NCI-H524 treated with DMSO at 0.1 percent for 48 hours (cell line): ENCODE measurements around the gene AGBL4.

ENCODE experiments used
- DNase-seq: peaks from one replicate; lab custom pipeline; 2025; lab: John Stamatoyannopoulos, UW

The AGBL4 gene

DNA sequence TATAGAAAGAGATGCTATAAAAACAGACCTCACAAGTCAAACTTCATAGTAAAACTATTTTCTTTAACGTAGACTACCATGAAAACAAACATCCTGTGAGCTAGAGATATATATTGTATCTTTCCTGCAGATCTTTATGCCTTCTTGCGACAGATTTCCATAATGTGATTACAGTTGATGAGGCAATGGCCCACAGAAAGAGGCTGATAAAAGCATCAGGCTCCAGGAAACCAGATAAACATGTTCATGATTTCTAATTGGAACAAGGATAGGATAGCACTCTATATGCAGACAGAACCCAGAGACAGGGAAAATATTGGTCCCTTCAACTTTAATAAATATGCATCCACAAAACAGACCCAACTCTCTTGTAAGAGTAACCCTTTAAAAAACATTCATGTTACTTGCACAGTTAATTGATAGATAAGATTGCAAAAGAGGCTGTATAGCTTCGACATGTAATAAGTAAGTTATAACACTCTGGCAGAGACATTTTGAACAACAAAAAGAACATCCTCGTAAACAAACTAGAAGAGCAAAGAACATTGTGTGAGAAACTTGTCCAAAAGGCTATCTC, 329.4 kb downstream of the AGBL4 start:
- DNase-seq: no peak

DNA sequence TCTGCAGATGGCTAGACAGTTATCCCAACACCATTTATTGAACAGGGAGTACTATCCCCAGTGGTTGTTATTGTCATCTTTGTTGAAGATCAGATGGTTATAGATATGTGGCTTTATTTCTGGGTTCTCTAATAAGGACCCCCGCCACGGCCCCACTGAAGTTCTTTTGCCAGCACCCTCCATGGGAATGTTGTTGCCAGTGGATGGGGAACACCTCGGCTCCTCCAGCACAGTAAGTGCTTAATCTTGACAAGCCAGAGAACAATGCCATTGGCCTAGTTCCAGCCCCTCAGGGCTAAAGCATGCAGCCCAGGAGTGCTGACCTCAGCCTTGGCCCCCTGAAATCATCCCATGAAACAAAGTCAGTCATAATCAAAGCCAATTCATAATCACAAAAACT, 337.6 kb downstream of the AGBL4 start:
- no peak for DNase-seq

DNA sequence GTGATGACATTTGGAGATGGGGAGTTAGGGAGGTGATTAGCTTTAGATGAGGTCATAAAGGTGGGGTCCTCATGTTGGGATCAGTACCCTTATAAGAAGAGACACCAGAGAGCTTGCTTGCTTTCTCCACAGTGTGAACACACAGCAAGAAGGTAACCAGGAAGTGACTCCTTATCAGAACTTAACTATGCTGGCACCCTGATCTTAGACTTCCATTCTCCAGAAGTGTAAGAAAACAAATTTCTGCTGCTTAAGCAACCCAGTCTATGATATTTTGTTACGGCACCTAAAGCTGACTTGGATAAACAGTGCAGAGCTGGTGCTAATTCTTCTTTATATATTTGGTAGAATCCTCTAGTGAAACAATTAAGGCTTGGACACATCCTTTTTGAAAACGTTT, 346.0 kb downstream of the AGBL4 start:
- DNase-seq: no peak

DNA sequence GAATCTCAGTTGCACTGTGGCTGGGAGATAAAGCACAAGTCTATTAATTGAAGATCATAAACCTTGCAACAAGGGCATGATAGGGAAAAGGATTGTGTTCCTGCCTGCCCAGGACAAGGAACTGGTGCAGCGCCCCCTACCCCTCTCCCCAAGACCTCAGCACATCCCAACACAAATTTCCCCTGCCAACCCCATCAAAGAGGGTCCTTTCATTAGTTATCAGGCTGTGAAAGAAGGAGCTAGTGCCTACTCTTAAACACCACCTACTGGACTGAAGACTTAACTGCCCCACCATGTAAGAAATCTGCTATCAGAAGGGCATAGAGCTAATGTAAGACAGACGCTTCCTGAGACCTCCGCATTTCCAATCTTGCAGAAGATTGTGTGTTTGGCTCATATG, 372.6 kb downstream of the AGBL4 start:
- no peak for DNase-seq

DNA sequence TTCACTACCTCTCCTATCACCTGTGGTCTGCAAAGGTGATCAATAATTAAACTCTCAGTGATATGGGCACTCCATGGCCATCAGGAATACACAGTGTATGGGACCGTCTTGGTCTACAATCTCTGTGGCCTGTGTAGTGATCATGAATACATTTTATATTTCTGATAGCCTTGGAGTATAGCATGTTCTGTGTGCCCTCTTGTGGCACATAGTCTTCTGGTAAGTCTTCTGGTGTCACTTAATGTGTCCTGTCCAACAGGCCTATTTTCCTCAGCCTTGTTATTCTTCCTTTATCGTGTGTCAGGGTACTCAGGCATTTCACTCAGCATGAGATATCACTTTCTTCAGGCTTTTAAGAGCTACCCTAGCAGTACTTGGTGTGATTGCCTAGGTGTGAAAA, 393.6 kb downstream of the AGBL4 start:
- DNase-seq: no peak

DNA sequence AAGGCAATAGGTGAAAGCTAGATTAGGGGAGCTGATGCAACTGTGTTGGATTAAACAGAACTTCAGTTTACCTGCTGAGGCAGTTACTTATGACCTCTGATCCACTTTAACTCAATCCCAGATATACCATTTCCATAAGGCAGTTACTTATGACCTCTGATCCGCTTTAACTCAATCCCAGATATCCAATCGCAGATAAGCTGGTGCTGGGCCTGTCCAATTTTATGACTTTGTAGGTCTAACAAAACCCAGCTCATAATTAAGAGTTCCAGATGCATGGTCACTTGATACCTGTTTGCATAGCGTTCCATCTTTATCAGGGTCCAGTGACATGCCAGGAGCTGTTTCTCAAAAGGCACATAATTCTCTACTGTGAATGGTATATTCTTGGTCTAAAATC, 396.0 kb downstream of the AGBL4 start:
- no peak for DNase-seq

DNA sequence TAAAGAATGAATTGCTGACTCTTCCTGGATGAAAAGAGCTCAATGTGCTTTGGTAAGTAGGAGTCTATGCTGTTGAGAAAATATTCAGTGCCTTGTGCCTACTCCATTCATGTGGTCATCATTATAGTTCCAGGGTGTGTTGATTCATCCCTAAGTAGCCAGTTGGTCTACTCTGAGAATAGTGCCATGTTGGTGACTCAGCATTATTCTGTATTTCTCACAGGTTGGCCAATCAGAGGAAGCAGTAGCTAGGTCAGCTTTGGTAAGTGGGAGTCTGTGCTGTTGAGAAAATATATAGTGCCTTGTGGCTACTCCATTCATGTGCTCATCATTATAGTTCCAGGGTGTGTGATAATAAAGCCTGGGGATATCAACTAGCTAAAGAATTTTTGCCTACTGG, 397.3 kb downstream of the AGBL4 start:
- DNase-seq: no peak

DNA sequence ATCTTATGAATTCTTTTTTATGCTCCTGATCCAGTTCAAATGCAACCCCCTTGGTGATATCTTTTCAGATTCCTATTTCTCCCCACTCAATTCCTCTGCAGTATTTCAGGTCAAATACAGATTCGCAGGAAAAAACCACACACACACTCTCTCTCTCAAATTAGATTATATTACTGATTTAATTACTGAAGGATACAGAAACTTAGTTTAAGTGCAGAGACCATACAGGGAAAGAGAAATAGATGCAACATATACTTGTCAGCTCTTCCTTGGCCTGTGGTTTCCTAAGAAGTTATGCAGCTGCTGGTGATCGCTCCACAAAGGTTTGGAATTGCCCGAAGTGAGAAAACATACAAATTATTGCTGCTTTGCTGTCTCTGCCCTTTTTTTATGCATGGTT, 400.9 kb downstream of the AGBL4 start:
- DNase-seq: no peak

DNA sequence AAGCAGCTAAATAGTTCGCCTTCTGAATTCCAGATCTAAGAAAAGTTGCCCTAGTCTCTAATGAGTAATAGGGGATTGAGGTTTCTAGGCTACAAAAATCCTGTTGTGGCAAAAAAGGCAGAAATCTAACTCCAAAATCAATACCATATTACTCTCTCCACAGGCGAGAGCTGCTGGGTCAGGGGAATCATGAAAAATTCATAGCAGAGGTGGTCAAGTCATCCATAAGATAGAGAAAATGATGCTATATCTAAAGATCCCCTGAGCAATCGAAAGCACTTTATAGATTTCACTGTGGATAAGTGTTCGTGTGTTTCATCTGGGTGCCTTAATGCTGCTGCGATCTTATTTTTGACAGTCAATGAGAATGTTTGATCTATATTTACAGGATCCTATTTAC, 417.7 kb downstream of the AGBL4 start:
- no peak for DNase-seq

DNA sequence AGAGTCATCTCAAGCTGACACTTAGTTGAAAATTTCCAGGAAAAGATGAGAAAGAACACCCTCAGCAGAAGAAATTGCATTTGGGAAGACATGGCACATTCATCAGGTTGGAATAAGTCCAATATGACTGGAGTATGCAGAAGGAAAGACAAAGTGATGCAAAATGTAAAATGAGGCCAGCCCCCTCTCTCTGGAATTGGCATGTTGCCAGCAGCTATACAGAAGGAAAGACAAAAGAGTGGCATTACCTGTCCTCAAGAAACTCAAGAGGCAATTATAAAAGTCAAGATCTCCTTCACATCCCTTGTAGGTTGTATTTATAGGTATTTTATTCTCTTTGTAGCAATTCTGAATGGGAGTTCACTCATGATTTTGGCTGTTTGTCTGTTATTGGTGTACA, 426.3 kb downstream of the AGBL4 start:
- DNase-seq: no peak

DNA sequence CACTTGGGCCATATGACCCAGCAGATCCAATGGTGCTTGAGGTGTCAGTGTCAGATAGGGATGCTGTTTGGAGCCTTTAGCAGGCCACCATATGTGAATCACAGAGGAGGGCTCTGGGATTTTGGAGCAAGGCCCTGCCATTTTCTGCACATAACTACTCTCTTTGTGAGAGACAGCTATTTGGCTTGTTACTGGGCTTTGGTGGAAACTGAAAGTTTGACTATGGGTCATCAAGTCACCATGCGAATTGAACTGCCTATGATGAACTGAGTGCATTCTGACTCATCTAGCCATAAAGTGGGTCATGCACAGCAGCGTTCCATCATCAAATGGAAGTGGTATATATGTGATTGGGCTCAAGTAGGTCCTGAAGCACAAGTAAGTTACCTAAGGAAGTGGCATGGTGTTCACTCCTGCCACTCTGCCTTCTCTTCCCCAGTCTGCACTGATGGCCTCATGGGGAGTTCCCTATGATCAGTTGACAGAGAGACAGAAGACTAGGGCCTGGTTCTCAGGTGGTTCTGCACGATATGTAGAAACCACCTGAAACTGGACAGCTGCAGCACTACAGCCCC, 447.3 kb downstream of the AGBL4 start:
- DNase-seq: no peak

DNA sequence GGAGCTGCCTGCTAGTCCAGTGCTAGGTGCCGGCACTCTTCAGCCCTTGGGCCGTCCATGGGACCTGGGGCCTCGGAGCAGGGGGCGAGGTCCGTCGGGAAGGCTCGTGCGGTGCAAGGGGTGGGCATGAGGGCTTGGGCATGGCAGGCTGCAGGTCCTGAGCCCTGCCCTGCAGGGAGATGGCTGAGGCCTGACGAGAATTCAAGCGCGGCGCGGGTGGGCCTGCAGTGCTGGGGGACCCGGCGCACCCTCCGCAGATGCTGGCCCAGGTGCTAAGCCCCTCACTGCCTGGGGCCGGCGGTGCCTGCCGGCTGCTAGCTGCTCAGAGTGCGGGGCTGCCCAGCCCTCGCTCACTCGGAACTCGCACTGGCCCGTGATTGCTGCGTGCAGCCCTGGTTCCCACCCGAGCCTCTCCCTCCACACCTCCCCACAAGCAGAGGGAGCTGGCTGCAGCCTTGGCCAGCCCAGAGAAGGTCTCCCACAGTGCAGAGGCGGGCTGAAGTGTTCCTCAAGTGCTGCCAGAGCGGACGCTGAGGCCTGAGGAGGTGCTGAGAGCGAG, 467.0 kb downstream of the AGBL4 start:
- no peak for DNase-seq

DNA sequence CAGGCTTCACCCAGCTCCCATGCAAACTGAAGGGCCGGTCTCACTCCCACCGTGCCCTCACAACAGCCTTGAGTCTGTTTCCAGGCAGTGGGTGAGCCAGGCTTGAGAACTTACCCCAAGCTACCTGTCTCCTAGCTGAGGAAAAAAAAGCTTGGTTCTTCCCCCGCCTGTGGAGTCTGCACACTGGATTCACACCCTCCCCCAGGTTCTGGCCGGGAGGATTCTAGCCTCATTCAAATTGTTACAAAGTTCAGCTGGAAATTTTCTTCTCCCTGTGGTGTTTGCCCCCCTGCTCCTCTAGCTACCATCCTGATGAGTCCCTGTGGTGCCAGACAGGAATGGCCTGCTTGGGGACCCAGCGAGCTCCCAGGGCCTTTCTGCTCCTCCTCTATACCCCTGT, 471.7 kb downstream of the AGBL4 start:
- no peak for DNase-seq

DNA sequence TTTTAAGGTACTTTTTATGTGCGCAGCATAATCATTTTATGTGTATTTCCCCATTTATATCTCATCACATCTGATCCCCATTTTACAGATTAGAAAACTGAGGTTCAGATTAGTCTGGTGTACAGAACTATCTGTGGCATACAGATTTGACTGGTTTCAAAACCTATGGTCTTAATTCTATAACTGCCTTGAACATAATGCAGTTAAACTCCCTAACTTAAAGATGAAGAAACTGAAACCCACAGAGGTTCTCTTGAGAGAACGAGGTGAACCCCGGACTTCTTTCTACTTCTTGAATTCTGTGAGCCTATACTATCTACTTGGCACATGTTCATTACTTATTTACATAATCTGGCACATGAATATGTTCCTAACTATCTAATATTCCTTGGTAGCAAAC, 479.1 kb downstream of the AGBL4 start:
- no peak for DNase-seq

DNA sequence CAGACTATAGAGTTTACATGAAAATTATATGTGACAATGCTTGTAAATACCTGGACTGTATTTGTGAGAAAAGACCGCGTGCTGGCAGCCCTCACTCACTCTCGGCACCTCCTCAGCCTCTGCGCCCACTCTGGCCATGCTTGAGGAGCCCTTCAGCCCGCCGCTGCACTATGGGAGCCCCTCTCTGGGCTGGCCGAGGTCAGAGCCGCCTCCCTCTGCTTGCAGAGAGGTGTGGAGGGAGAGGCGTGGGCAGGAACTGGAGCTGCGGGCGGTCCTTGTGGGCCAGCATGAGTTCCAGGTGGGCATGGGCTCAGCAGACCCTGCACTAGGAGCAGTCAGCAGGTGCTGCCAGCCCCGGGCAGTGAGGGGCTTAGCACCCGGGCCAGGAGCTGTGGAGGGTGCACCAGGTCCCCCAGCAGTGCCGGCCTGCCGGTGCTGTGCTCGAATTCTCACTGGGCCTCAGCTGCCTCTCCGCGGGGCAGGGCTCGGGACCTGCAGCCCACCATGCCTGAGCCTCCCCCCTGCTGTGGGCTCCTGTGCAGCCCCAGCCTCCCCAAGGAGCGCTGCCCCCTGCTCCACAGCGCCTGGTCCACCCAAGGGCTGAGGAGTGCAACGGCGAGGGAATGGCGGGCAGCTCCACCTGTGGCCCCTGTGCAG, 482.5 kb downstream of the AGBL4 start:
- no peak for DNase-seq

DNA sequence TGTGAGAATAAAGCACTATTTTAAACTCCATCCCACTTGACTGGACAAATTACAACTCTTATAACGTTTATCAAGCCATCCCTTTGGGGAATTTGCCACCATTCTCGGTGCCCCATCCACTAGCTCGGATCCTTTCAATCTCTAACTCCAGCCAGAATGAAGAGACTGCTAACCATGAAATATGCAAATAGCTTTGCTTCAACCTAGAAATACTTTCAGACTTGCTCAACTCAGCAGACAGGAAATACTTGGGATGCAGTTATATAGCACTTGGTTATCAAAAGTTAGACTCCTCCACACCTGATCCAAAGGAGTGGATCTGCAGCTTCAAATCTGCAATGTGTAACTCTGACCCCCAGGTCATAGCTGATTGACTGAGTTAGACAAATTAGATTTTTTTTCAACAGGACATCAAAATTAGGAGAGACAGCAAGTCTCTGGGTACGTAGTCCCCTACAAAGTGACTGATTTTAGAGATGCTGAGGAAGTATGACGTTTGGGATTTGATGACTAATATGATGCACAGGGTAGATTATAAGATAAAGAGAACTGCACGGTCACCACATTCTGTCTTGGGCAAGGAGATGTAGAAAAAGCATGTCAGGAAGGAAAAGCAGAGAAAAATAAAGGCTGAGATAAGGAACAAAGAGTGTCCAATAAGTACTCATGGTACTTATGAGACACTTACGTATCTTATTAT, 496.0 kb downstream of the AGBL4 start:
- DNase-seq: no peak

DNA sequence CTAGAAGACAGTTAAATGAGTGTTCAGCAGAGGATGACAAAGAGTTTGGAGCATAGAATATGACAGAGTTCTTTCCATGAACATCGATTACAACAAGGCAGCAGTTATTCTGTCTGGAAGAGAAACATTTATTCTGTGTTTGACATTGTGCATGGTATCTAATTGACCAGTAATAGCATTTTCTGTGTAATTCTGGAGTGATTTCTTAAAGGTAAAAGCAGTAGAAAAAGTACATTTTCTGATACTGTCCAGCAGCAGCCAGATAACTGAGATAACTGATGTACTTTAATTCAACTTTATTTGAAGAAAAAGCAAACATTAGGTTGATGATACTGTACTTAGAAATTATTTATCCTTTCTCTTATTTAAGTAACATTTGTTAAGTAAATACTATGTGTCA, 497.1 kb downstream of the AGBL4 start:
- no peak for DNase-seq

DNA sequence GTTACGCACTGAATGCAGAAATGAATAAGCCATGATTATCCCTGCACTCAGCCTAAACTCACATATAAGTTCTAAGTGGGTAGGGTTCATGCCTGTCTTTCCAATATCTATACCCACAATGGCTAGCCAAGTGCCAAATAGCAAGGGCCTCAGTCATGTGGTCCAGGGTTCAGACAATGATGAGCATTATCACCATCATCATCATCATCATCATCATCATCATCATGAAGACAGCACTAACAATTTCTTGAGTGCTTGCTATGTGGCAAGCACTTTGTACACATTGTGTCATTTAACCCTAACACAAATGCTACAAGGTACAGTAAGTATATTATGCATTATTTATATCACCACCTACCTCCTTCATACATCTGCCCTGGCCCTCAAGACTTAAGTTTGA, 500.0 kb downstream of the AGBL4 start:
- DNase-seq: no peak

DNA sequence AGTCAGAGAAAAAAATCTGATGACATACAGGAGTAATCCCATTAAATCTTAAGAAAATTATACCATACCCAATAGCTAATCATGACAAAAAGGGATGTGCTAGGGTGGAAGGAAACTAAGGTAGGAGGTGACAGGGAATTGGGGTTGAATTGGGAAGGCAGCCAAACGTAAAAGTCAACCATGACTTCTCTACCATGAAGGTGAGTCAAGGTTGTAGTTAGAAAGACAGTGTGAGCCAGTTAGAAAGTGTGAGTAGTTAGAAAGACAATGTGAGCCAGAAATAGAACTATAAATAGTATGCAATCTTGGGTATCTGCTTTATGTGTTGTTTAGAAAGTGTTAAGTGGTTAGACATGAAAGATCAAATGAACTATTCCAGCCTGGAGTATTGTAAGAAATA, 556.8 kb downstream of the AGBL4 start:
- DNase-seq: no peak

DNA sequence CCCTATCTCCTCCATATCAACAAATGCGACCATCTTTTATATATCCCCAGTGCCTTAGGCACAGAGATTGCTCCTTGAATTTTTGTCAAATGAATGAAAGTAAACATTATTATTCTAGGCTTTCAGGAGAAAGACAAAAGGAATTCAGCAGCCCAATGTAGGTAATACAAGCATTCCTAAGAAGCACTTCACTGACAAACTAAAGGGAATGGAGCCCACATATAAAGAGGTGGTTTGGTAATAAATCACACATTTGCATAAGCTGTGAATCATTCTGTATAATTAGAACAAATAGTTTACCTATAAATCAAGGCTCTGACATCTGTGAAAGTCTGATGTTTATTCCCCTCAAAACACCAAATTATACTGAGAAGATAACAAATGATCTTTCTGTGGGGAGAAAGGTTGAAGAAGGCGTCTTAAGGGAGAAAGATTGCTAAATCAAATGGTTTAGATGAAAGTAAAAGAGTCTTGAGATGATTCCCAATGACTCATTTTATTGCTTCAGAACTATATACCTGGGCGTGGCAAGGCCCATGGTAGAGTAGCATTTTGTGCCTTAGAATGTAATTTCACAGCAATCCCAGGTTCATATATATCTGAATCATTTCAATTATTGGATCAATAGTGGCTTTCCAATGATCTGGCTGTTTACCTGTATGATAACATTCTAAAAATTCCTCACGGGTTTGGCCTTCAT, 558.1 kb downstream of the AGBL4 start:
- no peak for DNase-seq

DNA sequence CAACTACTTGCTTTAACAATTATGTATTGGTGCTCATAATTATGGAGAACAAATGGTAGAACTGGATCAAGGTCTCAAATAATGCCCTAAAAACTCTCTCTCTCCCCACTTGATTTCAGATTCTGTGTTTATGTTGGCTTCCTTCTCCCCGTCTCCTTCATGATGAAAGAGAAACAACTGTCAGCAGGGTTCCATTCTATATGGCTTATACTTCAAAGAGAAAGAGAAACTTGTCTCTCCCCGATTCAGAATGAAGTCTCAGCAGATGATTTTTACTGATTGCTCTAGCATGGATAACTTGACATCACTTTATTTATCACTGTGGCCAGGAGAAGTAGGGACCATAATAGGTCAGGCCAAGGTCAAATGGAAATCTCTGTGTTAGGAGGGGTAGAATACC, 575.6 kb downstream of the AGBL4 start:
- no peak for DNase-seq

DNA sequence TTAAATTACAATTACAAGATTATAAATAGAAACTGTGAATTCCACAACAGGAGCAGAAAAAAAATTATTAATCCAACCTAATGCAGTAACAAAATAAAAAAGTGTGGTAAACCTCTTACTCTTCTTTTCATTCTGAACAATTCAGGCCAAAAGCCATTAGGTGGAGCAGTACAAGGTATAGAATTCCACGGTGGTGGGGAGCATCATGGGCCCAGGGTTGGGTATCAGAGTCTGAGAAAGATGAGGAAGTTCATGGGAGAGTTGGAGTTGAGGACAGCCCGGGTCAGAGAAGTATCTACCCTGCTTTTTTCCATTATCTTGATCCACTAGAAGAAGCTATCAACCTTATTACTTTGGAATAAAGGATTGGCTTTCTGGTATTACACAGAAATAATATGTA, 586.9 kb downstream of the AGBL4 start:
- no peak for DNase-seq

DNA sequence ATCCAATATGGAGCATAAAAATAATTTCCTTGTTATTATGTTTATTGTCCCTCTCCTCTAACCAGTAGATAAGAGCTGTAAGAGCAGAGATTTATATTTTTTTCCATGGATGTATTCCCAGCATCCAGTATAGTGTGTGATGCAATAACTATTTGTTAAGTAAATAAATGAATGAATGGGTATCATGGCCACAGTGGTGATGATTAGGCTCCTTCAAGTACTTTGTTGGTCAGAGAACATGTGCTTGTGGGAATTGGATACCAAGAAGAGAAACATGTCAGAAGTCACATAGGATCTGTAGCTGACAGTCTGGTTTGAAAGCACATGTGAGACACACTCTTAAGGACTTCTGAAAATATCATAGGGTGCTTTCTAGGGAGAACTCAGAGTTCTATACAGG, 588.5 kb downstream of the AGBL4 start:
- DNase-seq: no peak
